ENCODE data around the gene ZNF473.
"Not testable (repeated sequence)": the region's sequence is repeated elsewhere in the genome, so short reads cannot be mapped to it uniquely, and the experiment has no call there.

DNA sequence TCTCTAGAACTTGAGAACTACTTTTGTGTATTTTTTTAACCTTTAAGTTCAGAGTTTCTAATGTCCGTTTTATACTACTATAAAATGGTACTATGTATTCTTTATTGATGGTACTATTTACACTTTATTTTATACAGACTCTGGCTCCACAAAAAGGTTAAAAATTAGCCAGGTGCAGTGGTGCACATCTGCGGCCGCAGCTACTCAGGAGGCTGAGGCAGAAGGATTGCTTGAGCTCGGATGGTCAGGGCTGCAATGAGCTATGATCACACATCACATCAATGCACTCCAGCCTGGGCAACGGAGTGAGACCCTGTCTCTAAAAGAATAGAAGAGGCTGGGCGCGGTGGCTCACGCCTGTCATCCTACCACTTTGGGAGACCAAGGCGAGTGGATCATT, 66.0 kb downstream of the ZNF473 start:
- TF ChIP-seq, protein P1, sequence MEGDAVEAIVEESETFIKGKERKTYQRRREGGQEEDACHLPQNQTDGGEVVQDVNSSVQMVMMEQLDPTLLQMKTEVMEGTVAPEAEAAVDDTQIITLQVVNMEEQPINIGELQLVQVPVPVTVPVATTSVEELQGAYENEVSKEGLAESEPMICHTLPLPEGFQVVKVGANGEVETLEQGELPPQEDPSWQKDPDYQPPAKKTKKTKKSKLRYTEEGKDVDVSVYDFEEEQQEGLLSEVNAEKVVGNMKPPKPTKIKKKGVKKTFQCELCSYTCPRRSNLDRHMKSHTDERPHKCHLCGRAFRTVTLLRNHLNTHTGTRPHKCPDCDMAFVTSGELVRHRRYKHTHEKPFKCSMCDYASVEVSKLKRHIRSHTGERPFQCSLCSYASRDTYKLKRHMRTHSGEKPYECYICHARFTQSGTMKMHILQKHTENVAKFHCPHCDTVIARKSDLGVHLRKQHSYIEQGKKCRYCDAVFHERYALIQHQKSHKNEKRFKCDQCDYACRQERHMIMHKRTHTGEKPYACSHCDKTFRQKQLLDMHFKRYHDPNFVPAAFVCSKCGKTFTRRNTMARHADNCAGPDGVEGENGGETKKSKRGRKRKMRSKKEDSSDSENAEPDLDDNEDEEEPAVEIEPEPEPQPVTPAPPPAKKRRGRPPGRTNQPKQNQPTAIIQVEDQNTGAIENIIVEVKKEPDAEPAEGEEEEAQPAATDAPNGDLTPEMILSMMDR (IDR thresholded peaks at IDR 0.05), result not testable (repeated sequence)
- TF ChIP-seq, protein P2, sequence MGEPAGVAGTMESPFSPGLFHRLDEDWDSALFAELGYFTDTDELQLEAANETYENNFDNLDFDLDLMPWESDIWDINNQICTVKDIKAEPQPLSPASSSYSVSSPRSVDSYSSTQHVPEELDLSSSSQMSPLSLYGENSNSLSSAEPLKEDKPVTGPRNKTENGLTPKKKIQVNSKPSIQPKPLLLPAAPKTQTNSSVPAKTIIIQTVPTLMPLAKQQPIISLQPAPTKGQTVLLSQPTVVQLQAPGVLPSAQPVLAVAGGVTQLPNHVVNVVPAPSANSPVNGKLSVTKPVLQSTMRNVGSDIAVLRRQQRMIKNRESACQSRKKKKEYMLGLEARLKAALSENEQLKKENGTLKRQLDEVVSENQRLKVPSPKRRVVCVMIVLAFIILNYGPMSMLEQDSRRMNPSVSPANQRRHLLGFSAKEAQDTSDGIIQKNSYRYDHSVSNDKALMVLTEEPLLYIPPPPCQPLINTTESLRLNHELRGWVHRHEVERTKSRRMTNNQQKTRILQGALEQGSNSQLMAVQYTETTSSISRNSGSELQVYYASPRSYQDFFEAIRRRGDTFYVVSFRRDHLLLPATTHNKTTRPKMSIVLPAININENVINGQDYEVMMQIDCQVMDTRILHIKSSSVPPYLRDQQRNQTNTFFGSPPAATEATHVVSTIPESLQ (CRISPR knock-in tag; IDR thresholded peaks at IDR 0.05), result not testable (repeated sequence)
- TF ChIP-seq, protein P3, sequence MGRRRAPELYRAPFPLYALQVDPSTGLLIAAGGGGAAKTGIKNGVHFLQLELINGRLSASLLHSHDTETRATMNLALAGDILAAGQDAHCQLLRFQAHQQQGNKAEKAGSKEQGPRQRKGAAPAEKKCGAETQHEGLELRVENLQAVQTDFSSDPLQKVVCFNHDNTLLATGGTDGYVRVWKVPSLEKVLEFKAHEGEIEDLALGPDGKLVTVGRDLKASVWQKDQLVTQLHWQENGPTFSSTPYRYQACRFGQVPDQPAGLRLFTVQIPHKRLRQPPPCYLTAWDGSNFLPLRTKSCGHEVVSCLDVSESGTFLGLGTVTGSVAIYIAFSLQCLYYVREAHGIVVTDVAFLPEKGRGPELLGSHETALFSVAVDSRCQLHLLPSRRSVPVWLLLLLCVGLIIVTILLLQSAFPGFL (CRISPR knock-in tag; IDR thresholded peaks at IDR 0.05; ENCODE audit: borderline replicate concordance), result not testable (repeated sequence)
- TF ChIP-seq, protein P4, sequence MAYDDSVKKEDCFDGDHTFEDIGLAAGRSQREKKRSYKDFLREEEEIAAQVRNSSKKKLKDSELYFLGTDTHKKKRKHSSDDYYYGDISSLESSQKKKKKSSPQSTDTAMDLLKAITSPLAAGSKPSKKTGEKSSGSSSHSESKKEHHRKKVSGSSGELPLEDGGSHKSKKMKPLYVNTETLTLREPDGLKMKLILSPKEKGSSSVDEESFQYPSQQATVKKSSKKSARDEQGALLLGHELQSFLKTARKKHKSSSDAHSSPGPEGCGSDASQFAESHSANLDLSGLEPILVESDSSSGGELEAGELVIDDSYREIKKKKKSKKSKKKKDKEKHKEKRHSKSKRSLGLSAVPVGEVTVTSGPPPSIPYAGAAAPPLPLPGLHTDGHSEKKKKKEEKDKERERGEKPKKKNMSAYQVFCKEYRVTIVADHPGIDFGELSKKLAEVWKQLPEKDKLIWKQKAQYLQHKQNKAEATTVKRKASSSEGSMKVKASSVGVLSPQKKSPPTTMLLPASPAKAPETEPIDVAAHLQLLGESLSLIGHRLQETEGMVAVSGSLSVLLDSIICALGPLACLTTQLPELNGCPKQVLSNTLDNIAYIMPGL (CRISPR knock-in tag; IDR thresholded peaks at IDR 0.05), result not testable (repeated sequence)
- not testable (repeated sequence) for TF ChIP-seq ZNF138 (CRISPR knock-in tag; conservative IDR thresholded peaks at IDR 0.05)
- TF ChIP-seq, protein P5, sequence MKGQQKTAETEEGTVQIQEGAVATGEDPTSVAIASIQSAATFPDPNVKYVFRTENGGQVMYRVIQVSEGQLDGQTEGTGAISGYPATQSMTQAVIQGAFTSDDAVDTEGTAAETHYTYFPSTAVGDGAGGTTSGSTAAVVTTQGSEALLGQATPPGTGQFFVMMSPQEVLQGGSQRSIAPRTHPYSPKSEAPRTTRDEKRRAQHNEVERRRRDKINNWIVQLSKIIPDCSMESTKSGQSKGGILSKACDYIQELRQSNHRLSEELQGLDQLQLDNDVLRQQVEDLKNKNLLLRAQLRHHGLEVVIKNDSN (CRISPR knock-in tag; IDR thresholded peaks at IDR 0.05), result not testable (repeated sequence)

All from WTC11 (cell line).